Coronary artery (tissue), 2 donors: Measurements from ENCODE around the gene GPR179.
A peak's percentile ranks its signal among the peaks of the same experiment; 100 is the strongest.

Source experiments
- DNase-seq: peaks from one replicate; pipeline ENCODE4 v3.0.0-alpha.2; 2017; ENCODE audit warnings: low spot score
- H3K27ac ChIP-seq, 2 donors: fragments of 200-600 bp; sonication (generic); one replicate each; pipeline ENCODE4 v1.5.1; 2016 to 2019
- H3K4me3 ChIP-seq: fragments of 200-600 bp; sonication (generic); 2 replicates; pipeline ENCODE4 v1.5.1; 2016; ENCODE audit warnings: mild to moderate bottlenecking, moderate library complexity
- TF ChIP-seq, protein P1 (sequence below): fragments of 200-600 bp; sonication (generic); IDR thresholded peaks from one replicate; pipeline ENCODE4 v1.5.1; 2019; ENCODE audit warnings: antibody characterized with exemption

GPR179 gene

DNA sequence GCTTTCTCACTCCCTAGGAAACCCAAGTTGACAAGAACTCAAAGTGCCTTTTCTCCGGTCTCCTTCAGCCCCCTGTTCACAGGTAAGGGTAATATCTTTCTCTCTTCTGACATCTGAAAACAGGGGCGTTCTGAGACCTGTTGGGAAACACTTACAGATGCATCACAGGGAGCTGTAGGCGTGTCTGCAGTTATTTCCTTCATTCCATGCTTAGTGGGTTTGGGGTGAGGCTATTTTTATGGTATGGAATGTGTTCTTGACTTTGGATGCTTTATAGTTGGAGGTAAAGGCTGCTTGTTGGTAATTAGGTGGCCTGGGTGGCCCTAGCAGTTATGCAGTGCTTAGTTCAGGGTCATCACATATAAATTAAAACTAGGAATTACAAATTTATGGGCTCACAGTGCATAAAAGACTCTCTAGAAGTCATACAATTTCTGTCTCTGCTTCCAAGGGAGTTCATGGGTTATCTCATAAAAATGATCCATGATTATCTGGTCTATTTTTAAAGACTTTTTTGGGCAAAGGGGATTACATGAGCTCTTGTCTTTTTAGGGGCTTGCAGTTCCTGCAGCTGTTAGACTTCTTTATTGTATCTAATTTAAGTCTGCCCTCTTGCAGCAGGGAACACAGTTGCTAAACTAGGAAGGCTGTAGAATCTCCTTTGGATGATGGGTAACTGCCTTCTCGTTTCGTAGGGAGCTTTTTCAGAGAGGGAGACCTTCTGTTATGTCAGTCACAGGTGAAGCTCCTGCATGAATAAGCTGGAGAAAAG, 18.1 kb upstream of the GPR179 start:
- no peak overlapping the region for H3K4me3 ChIP-seq
- TF ChIP-seq, protein P1, sequence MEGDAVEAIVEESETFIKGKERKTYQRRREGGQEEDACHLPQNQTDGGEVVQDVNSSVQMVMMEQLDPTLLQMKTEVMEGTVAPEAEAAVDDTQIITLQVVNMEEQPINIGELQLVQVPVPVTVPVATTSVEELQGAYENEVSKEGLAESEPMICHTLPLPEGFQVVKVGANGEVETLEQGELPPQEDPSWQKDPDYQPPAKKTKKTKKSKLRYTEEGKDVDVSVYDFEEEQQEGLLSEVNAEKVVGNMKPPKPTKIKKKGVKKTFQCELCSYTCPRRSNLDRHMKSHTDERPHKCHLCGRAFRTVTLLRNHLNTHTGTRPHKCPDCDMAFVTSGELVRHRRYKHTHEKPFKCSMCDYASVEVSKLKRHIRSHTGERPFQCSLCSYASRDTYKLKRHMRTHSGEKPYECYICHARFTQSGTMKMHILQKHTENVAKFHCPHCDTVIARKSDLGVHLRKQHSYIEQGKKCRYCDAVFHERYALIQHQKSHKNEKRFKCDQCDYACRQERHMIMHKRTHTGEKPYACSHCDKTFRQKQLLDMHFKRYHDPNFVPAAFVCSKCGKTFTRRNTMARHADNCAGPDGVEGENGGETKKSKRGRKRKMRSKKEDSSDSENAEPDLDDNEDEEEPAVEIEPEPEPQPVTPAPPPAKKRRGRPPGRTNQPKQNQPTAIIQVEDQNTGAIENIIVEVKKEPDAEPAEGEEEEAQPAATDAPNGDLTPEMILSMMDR = no peak
- no peak overlapping the region for H3K27ac ChIP-seq
- DNase-seq = no peak

DNA sequence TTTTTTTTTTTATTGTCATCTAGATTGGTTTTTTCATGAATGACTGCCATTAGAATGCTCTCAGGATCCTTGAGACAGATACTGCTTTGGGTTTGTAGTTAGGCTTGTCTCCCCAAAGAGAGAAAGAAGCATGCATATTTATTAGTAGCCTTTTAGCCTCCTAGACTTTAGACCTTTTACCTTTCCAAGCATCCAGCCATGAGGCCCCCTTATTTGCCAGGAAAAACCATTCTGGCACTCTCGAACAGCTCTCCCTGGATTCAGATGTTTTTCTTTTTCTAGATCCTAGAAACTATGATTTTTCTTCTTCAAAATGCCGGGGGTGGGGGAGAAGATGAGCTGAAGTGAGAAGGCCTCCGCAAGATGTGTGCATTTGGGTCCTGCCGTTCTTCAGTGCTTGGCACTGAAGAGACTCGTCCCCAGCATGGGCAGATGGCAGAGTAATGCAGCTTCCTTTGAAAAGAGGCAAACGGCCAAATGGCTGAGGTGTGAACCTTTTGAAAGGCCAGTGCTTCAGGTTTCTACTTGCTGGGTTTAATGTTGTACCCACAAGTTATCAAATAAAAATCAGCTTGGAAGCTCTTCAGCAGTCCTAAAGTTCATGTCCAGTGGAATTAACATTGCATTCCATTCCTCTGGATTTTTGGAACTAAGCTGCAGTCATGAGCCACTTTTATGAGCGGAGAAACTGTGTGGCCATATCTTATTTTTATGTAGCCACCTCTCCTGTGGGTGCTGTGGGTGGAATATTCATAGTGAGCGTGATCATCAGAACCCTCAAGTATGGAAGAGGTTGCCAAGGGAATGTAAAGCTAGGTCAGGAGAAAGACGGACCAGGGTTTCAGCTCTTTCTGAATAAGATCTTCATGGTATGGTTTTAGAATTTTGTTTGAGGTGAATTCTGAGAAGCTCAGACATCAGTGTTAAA, 15.1 kb upstream of the GPR179 start:
- DNase-seq = no peak
- TF ChIP-seq, protein P1 = no peak
- H3K27ac ChIP-seq = peak overlapping the region; percentile 46 to 52
- H3K4me3 ChIP-seq = no peak overlapping the region

DNA sequence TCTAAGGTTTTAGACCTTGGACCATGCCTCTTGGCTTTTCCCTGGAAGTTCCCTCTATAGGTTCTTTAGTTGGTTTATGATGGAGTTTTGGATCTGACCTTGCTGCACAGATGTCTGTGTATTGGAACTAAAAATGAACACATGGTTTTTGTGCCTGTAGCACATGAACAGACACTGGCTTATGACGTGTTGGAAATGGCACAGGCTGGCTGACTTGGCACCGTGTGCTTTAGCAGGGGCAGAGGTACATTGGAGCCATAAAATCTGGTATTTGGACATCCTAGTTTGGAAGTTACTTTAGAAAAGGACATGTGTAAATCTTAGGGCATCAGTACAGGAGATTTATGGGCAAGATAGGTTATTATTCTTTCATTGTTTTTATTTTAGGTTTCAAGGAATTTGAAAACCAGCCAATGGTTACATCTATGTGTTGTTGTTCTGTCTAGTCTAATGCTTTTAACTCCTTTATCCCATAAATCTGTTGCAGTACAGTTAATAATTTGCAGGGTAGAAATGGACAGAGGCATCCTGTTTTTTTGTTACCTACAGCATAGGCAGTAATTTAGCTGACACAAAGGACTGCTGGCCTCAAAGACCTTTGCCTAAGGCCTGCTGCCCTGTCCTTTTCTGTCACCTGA, 13.8 kb upstream of the GPR179 start:
- H3K27ac ChIP-seq = peak overlapping the region; percentile 23 to 61
- no peak for DNase-seq
- TF ChIP-seq, protein P1 = no peak
- H3K4me3 ChIP-seq = no peak overlapping the region

DNA sequence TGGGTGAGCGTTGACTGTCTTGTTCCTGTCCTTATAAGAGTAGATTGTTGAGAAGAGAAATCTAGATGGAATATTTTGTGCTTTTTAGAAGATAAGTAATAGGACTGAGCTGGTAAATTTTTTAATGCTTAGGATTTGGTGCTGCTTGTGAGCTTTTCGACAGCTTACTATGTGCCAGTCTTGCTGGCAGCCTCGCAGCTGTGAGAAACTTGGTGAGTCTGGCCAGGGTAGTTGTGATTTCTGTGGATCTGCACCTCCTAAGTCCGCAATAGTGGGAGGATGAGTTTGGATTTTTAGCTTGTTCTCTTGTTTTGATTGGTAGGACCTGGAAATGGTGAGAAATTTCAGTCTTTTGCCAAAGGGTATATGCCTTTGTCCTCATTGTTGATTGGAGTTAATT, 11.5 kb upstream of the GPR179 start:
- TF ChIP-seq, protein P1 = no peak
- no peak for DNase-seq
- H3K4me3 ChIP-seq = no peak overlapping the region
- peak overlapping the region in 1 of 2 donors; percentile 6 for H3K27ac ChIP-seq

DNA sequence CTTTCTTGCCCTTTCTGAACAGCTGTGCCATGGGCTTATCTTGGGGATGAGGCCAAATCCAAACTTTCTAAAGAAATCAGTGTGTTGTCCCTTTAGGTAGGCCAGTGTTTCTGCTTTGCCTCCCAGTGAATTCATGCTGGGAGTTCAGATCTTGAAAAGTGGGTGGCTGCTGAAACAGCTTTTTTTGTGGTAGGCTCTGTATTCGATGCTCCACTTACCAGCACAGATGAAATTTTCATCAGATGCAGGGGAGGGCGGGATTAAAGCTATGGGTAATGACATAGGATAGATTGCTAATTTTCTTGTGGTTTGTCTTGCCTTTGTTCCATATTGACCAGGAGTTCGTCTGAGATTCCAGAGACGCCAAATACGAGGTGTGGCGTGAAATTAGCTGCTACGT, 10.7 kb upstream of the GPR179 start:
- Histone ChIP-seq H3K4me3 (peak overlapping the region; percentile 96), H3K27ac (no peak overlapping the region)
- no peak for DNase-seq
- TF ChIP-seq, protein P1 = no peak

DNA sequence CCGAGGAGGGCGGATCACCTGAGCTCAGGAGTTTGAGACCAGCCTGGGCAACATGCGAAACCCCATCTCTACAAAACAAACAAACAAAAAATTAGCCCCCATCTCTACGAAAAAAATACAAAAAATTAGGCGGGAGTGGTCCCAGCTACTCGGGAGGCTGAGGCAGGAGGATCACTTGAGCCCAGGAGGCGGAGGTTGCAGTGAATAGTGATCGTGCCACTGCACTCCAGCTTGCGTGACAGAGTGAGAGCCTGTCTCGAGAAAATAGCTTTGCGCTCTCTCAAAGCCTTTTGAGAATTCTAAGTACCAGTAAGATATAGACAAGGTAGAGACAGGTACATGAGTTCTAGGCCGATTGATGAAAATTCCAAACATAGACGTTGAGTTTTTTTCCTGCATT, 9.9 kb upstream of the GPR179 start:
- TF ChIP-seq, protein P1 = no peak
- H3K4me3 ChIP-seq = peak overlapping the region; percentile 96
- no peak overlapping the region for H3K27ac ChIP-seq
- DNase-seq = no peak
